ENCODE data around the gene SCAF8. TPM values are rescaled to one million over a fixed set of nuclear protein-coding genes. Genes with fewer than 3 reads are reported as not detected.
A peak's percentile ranks its signal among the peaks of the same experiment; 100 is the strongest.

Gene SCAF8
- total and polyA plus RNA-seq, 2 of the 8 experiments (the other 6 are each of a cell fraction or from before 2014, with no cell fraction given) = 20.3 to 46.3 TPM

GRCh38 chr6:154796484-154796883, 63.3 kb downstream of the SCAF8 start:
- H4K8ac ChIP-seq (ENCODE audit: extremely low read depth, insufficient read depth, low read length) = no peak overlapping the region

More at GRCh38 chr6:154796484-154796883, 63.3 kb downstream of the SCAF8 start:
- Histone ChIP-seq H2BK15ac (ENCODE audit: low read length) (no peak overlapping the region), H3K27me3 (replicated peaks in 1 of 4; ENCODE audit: control insufficient read depth in 3 of 4, extremely low read depth in 1 of 4, insufficient read depth in 3 of 4, low read length in 3 of 4) (no peaks in the 10 kb centered on the region), H4K5ac (ENCODE audit: insufficient read length, low read depth, low read length) (no peak overlapping the region), H3K79me1 (ENCODE audit: low read depth, low read length) (no peaks in the 10 kb centered on the region), H3K4me1 (replicated peaks in 1 of 4; ENCODE audit: control insufficient read depth in 3 of 4, insufficient read depth in 4 of 4, low read length in 3 of 4) (no peaks in the 10 kb centered on the region), H3K23ac (ENCODE audit: insufficient read length) (no peak overlapping the region), H3K4me3 (ENCODE audit: extremely low read depth in 1 of 4, insufficient read depth in 2 of 4, low read depth in 3 of 4, low read length in 4 of 4) (no peak overlapping the region), H3K18ac (ENCODE audit: extremely low read depth, low read length) (no peak overlapping the region), H3K9ac (replicated peaks in 1 of 4; ENCODE audit: extremely low read depth in 1 of 4, low read depth in 3 of 4, low read length in 3 of 4) (no peak overlapping the region), H2BK20ac (ENCODE audit: low read length) (no peak overlapping the region), H2BK120ac (replicated peaks; ENCODE audit: low read depth, low read length) (no peak overlapping the region), H4K20me1 (replicated peaks in 1 of 2; ENCODE audit: control insufficient read depth in 1 of 2, insufficient read depth in 2 of 2, low read length in 2 of 2) (no peaks in the 10 kb centered on the region), H2AFZ (ENCODE audit: low read length) (no peak overlapping the region), H3K27ac (ENCODE audit: low read depth, low read length) (no peak overlapping the region), H3K4me2 (ENCODE audit: insufficient read depth in 1 of 2, low read depth in 2 of 2, low read length in 2 of 2) (no peak overlapping the region), H3K14ac (ENCODE audit: insufficient read length) (no peak overlapping the region), H2BK5ac (ENCODE audit: low read depth, low read length) (no peak overlapping the region), H3K79me2 (ENCODE audit: control insufficient read depth in 1 of 2, insufficient read depth in 2 of 2, low read length in 2 of 2) (peaks cover 0 to 7% of the 10 kb centered on the region in 2 experiments; a peak in 1 of 4 replicates), H3K4ac (replicated peaks; ENCODE audit: insufficient read length, low read depth, low read length) (no peak overlapping the region), H2AK5ac (ENCODE audit: low read depth, low read length) (no peak overlapping the region), H4K91ac (replicated peaks; ENCODE audit: insufficient read length, low read length) (no peak overlapping the region), H3K36me3 (ENCODE audit: control insufficient read depth in 2 of 4, insufficient read depth in 4 of 4, low read length in 3 of 4) (peaks cover 0 to 47% (median 11%) of the 10 kb centered on the region in 4 experiments; a peak in 5 of 8 replicates), H2BK12ac (ENCODE audit: low read depth, low read length) (no peak overlapping the region), H3K56ac (replicated peaks; ENCODE audit: insufficient read length, low read depth, low read length) (no peak overlapping the region), H3K23me2 (ENCODE audit: low read depth, low read length) (no peaks in the 10 kb centered on the region), H3K9me3 (ENCODE audit: insufficient read depth in 2 of 2, low read depth in 1 of 2, low read length in 1 of 2) (no peaks in the 10 kb centered on the region)
- FAIRE-seq (no peak), DNase-seq (ENCODE audit: low read depth in 1 of 2, low spot score in 2 of 2) (no peak)
- TF ChIP-seq SUZ12 (IDR thresholded peaks at IDR 0.05; ENCODE audit: low read length) (no peak), CTCF (IDR thresholded peaks at IDR 0.05; ENCODE audit: control extremely low read depth in 1 of 3, insufficient read depth in 1 of 3, low read depth in 1 of 3, low read length in 3 of 3) (peak in 1 of 3 experiments; percentile 12; a peak in 1 of 4 replicates), RXRA (IDR thresholded peaks at IDR 0.05; ENCODE audit: insufficient read depth, low read depth, low read length) (no peak)
- CTCF ChIA-PET (ENCODE audit: partially characterized antibody) = interaction anchor here (0.9 to 1.1 kb wide), 2 partner anchors 14 to 121 kb away, joined by 3 to 4 read pairs; no protein-coding TSS in a partner anchor
- 87% methylated on average over 3 of the region's 3 CpGs; no CpG with 5 or more reads in 1 of the 2 experiments for WGBS, 2 experiments (ENCODE audit: extremely low coverage in 1 of 2, insufficient coverage in 1 of 2, insufficient read length in 1 of 2, insufficient replicate concordance in 2 of 2, low coverage in 1 of 2, low lambda C conversion rate in 2 of 2, missing lambda C conversion rate in 1 of 2)
- POLR2A ChIA-PET (ENCODE audit: partially characterized antibody) = interaction anchor here (0.7 kb wide), 1 partner anchor 88 kb away, joined by 3 read pairs; no protein-coding TSS in a partner anchor
